GM21526 (cell line): Measurements from ENCODE around the gene SYNE2.
"Not testable (repeated sequence)": the region's sequence is repeated elsewhere in the genome, so short reads cannot be mapped to it uniquely, and the experiment has no call there.

ENCODE experiments used
- ATAC-seq: cut with Tn5 transposase; IDR thresholded peaks from one replicate; pipeline ENCODE4 v1.9.1; 2021; ENCODE audit warnings: moderate library complexity; ENCODE audit not compliant: unreplicated experiment, low FRiP score

SYNE2 gene, protein sequence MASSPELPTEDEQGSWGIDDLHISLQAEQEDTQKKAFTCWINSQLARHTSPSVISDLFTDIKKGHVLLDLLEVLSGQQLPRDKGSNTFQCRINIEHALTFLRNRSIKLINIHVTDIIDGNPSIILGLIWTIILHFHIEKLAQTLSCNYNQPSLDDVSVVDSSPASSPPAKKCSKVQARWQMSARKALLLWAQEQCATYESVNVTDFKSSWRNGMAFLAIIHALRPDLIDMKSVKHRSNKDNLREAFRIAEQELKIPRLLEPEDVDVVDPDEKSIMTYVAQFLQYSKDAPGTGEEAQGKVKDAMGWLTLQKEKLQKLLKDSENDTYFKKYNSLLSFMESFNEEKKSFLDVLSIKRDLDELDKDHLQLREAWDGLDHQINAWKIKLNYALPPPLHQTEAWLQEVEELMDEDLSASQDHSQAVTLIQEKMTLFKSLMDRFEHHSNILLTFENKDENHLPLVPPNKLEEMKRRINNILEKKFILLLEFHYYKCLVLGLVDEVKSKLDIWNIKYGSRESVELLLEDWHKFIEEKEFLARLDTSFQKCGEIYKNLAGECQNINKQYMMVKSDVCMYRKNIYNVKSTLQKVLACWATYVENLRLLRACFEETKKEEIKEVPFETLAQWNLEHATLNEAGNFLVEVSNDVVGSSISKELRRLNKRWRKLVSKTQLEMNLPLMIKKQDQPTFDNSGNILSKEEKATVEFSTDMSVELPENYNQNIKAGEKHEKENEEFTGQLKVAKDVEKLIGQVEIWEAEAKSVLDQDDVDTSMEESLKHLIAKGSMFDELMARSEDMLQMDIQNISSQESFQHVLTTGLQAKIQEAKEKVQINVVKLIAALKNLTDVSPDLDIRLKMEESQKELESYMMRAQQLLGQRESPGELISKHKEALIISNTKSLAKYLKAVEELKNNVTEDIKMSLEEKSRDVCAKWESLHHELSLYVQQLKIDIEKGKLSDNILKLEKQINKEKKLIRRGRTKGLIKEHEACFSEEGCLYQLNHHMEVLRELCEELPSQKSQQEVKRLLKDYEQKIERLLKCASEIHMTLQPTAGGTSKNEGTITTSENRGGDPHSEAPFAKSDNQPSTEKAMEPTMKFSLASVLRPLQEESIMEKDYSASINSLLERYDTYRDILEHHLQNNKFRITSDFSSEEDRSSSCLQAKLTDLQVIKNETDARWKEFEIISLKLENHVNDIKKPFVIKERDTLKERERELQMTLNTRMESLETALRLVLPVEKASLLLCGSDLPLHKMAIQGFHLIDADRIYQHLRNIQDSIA (N-terminal part only)

DNA sequence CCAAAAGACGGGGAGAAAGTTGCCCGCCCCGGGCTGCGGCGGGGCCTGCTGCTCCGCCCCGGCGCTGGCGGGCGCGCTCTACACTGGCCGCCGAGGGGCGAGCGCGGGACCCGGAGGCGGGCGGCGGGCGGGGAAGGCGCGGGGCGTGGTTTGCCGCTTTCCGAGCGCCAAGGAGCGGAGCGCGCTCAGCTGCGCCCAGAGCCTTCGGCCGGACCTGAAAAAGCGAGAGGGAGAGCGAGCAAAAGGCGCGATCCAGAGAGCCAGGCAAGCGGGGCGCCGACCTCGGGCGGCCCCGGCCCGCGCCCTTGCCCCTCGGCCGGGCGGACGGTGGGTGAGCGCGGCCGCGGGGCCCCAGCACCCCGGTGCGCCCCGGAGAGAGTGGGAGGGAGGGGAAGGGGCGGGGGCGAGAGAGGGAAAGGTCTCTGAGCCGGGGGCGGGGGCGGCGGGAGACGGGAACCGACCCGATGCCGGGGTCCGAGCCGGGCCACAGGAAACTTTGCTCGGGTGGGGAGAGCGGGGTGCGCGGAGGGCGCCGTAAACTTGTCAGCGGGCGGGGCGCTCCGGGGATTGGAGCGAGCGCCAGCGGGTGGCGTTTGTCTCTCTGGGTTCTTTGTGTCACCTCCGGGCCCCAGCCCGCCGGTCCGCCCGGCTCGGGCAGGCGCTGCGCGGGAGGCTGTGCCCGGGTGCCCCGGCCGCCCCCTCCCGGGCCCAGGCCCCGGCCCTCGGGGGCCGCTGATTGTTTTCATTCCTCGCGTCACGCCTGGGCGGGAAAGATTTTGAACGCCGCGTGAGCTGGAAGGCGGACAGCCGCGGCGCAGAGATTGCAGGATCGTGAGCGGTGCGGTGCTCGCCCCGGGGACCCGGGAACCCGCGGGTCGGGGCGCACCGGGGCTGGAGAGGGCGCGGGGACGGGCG lies at the start of gene SYNE2:
Gene SYNE2 (plus strand): TSS at position 188 of the 915 bp plus-strand sequence. CDS start 56,145 bp downstream, outside the sequence.
- peak; percentile 89 for ATAC-seq

DNA sequence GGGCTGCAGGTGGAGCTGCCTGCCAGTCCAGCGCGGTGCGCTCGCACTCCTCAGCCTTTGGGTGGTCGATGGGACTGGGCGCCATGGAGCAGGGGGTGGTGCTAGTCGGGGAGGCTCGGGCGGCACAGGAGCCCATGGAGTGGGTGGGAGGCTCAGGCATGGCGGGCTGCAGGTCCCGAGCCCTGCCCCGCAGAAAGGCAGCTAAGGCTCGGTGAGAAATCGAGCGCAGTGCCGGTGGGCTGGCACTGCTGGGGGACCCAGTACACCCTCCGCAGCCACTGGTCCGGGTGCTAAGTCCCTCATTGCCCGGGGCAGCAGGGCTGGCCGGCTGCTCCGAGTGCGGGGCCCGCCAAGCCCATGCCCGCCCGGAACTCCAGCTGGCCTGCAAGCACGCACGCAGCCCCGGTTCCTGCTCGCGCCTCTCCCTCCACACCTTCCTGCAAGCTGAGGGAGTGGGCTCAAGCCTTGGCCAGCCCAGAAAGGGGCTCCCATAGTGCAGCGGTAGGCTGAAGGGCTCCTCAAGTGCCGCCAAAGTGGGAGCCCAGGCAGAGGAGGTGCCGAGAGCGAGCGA lies 49.5 kb upstream of the SYNE2 start:
- not testable (repeated sequence) for ATAC-seq

DNA sequence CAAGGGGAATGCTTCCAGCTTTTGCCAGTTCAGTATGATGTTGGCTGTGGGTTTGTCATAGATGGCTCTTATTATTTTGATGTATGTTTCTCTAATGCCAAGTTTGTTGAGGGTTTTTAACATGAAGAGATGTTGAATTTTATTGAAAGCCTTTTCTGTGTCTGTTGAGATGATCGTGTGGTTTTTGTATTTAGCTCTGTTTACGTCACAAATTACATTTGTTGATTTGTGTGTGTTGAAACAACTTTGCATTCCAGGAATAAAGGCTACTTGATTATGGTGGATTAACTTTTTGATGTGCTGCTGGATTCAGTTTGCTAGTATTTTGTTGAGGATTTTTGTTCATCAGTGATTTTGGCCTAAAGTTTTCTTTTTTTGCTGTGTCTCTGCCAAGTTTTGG lies 46.7 kb upstream of the SYNE2 start:
- ATAC-seq, result not testable (repeated sequence)

DNA sequence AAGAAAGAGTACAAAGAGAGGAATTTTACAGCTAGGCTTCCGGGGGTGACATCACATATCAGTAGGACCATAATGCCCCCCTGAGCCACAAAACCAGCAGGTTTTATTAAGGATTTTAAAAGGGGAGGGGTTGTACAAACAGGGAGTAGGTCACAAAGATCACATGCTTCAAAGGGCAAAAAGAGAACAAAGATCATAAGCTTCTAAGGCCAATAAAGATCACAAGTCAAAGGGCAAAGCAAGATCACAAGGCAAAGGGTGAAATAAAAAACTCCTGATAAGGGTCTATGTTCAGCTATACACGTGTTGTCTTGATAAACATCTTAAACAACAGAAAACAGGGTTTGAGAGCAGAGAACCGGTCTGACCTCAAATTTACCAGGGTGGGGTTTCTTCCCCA lies 41.1 kb upstream of the SYNE2 start:
- not testable (repeated sequence) for ATAC-seq

DNA sequence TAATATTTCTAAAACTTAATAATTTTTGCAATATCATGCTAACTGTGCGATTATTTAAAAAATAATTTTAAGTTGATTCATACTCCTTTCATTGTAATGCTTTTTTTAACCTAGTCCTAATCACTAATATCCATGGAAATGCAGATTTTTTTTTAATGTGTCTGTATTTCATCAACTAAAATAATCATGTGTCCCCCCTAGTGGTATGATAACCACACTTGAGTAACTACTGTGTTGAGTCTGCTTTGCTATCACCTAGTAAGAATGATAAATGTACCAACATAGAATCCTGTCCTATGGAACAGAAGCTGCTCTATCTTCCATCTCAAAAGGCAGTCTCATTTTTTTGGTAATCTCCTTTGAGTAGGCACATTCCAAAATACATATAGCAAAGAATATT lies 19.1 kb upstream of the SYNE2 start:
- ATAC-seq, result no peak

DNA sequence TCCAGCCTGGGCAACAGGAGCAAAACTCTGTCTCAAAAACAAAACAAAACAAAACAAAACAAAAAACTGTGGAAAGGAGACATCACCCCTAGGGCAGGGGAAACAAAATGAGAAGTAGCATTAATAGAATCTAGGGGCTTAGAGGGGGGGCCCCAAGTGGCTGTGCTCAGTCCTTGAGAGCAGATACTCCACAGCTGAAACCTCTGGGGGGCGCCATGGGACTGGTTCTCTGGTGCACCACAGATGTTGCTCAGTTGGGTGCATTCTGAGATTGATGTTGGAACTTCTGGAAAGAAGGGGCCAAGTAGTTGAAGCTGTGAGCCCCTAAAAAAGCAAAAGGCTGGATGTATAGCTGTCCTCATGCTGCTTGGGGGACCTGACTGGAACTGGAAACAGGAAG lies 11.8 kb upstream of the SYNE2 start:
- no peak for ATAC-seq

DNA sequence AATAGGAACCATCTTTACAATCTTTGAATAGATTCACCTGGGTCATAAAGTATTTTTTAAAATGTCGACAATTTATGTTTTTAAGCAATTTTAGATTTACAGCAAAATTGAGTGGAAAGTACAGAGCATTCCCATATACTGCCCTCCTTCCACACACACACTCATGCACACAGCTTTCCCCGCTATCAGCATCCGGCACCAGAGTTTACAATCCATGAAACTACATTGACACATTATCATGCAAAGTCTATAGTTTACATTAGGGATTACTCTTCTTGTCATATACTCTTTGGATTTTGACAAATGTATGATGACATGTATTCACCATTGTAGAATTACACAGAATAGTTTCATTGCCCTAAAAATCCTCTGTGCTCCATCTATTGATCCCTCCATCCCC lies 9.0 kb upstream of the SYNE2 start:
- no peak for ATAC-seq

DNA sequence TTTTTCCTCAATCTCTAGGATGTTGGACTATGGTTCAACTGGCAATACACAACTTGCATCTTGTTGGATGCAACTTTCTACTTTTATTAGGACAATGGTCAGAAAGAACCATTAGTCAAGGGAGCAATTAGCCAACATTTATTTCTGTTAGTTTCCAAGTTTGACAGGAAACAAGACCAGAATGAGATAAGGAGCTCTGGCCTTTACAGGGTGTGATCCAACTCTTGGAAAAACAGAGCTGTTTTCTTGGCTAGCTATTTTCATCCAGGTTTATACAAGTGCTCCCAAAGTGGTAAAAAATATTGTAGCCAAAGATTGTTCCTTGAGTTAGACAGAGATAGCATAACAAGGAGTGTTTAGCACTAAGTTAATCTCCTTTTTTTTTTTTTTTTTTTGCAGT lies 3.9 kb upstream of the SYNE2 start:
- no peak for ATAC-seq

DNA sequence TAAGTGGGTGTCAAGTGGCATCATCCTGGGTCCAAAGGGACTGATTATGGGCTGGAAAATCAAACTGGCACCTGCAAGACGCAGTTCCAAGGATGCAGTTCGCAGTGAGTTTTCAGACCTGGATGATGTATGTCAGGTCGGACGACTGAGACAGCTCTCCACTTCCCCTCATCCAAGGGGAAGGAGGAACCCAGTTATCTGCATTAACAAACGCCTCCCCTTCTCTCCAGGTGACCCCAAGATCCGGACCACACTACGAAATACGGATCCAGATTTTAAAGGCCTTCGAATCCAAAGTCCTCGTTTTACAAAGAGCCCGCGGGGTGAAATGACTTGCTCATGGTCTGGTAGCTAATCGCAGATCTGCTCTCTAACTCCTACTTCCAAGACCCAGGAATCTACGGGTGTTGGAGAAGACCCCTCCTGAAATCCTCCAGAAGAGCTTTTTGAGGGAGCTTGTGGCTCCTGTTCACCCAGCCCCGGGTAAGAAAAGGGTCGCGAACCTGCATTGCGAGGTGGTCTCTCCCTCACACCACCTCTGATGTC lies 460 bp upstream of the SYNE2 start:
- ATAC-seq, result no peak

DNA sequence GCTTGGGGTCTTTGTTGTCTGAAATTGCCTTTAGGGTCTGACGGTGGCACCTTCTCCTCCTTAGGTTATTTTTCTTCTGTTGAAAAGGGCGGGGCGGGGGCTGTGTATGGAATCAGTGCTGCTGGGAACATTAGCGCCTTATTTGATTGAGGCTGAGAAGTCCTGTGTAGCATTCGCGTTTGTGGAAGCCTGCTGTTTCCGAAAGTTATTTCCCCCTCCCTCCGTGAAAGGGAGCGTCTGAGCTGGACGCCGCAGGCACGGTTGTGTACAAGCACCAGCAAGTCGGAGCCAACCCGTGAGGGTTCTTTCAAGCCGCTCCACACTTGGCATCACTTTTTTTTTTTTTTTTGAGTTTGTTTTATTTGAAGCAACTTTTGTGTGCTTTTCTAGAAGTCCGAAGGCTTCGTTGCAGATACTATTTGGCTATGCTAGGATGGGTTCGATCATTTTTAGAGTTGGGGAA lies 1.1 kb downstream of the SYNE2 start:
- no peak for ATAC-seq

DNA sequence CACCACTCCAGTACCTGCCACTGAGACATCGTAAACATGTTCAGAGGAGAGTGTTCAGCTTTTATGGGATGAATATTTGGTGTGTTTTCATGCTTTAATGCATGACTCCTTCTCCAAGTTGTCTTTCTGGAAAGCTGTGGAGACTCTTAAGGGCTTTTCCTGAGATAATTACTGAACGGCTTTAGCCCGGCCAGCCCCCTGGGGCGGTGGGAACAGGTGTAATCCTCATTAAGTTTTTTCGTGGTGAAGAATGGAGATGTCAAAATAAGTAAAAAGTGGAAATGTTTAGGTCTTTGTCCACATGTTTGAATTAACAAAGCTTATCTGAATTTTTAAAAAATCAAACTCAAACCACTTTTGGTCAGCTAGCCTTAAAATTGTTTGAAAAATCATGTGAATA lies 1.5 kb downstream of the SYNE2 start:
- ATAC-seq, result no peak

DNA sequence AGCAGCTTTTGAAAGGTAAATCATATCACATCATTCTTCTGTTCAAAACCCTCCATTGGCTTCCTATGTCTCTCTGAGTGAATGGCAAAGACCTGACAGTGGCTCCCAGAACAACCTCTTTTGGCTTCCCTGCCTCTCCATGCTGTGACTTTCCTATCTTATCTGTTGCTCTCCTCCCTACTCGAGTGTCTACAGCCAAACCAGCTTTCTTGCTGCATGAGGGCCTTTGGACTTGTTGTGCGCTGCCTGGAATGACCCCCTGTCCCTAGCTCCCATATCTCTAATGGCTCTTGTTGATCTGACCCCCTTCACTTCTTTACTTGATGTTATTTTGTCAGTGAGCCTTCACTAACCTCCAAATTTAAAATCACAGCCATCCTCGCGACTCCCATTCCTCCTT lies 2.5 kb downstream of the SYNE2 start:
- no peak for ATAC-seq

DNA sequence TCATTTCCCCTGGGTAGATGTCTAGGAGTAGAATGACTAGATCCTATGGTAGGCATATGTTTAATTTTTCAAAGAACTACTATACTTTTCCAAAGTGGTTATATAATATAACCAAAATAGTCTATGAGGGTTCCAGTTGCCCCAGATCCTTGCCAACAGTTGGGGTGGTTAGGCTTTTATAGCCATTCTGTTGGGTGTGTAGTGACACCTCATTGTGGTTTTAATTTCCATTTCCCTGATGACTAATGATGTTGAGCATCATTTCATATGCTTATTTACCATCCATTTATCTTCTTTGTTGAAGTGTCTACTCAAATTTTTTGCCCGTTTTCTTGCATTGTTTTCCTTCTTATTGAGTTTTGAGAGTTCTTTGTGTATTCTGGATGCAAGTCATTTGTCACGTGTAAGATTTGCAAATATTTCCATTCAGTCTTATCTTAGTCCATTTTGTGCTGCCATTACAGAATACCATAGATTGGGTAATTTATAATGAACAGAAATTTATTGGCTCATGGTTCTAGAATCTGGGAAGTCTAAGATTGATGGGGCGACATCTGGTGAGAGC lies 4.7 kb downstream of the SYNE2 start:
- ATAC-seq, result no peak

DNA sequence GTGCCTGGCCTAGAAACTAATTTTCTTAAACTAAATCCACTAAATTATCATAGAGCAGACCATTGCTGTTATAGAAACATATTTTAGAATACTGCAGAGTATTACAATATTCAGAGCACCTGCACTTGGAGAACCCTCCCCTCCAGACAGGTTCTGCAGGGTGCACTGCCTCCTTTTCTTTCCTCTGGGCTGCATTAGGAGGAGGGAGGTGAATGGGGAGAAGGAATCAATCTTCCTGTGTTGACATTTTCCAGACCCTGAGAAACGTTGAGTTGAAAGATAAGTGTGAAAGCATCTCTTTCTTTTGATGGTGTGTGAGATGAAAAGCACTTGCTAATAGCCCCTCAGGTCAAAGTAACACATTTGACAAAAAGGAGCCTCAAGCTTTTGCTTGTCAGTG lies 7.3 kb downstream of the SYNE2 start:
- ATAC-seq, result no peak

DNA sequence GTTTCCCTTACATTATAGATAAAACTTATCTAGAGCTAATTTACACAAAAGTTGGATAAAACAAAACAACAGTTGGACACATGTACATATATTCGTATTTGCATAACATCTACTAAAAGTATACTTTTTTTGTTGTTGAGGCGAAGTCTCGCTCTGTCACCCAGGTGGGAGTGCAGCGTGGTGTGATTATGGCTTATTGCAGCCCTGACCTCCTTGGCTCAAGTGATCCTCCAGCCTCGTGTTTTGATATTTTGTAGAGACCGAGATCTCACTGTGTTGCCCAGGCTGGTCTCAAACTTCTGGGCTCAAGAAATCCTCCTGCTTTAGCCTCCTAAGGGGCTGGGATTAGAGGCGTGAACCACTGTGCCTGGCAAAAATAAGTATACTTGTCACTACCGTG lies 9.4 kb downstream of the SYNE2 start:
- no peak for ATAC-seq

DNA sequence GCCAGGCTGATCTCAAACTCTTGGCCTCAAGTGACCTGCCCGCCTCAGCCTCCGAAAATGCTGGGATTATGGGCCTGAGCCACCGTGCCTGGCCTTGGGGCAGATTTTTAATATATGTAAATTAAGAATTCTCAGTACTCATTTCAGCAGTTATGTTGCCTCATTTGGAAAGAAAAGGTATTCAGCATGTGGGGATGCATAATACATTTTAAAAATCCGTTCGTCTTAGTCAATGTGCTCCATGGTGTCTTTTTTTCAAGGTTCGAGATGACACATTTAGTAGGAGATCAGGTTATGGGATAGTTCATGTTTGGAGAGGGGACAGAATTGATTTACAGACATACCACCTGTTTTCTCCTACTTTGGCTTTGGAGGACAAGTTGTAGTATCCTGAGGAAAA lies 10.2 kb downstream of the SYNE2 start:
- ATAC-seq, result no peak

DNA sequence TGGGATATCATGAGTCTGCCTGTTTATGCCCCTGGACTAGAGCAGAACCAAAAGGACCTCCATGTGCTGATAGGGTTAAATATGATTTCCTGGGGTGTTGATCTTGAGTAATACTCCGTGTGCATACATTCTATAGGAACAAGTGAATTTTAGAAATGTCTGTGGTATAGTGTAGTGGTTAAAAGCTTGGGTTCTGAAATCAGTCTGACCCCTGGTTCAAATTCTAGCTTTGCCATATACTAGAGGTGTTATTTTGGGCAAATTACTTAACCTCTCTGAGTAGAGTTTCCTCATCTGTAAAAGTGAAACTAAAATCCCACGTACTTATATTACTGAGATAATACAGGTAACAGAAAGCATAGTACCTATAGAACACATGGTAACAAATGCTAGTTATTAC lies 12.0 kb downstream of the SYNE2 start:
- ATAC-seq, result not testable (repeated sequence)
